Fibroblast of lung (primary cell): ENCODE measurements around the gene MYD88. TPM values are rescaled to one million over a fixed set of nuclear protein-coding genes. Genes with fewer than 3 reads are reported as not detected.

Source experiments
- DNase-seq, 2 donors: peaks; one replicate each; pipeline versions ENCODE4 v3.0.0 to v3.0.0-alpha.2; 2010; ENCODE audit warnings: low read depth in 2 of 2
- H2AFZ ChIP-seq: 2 replicates; pipeline ENCODE4 v1.5.1; 2012; ENCODE audit warnings: low read length, control low read depth, inconsistent platforms
- H3K27ac ChIP-seq: 2 replicates; pipeline ENCODE4 v1.5.1; 2011; ENCODE audit warnings: low read length, control low read depth; ENCODE audit not compliant: insufficient read depth
- H3K27me3 ChIP-seq: 2 replicates; pipeline ENCODE4 v1.5.1; 2011; ENCODE audit warnings: mild to moderate bottlenecking, low read length; ENCODE audit not compliant: control insufficient read depth, insufficient read depth
- H3K36me3 ChIP-seq: 2 replicates; pipeline ENCODE4 v1.5.1; 2011; ENCODE audit warnings: low read length; ENCODE audit not compliant: control insufficient read depth, insufficient read depth
- H3K4me1 ChIP-seq: 2 replicates; pipeline ENCODE4 v1.5.1; 2011; ENCODE audit warnings: low read length; ENCODE audit not compliant: control insufficient read depth, insufficient read depth; ENCODE audit errors: extremely low read depth
- H3K4me2 ChIP-seq: 2 replicates; pipeline ENCODE4 v1.5.1; 2011; ENCODE audit warnings: low read length, control low read depth; ENCODE audit not compliant: insufficient read depth; ENCODE audit errors: extremely low read depth
- H3K4me3 ChIP-seq, 4 experiments: fragments of 200-600 bp in 1 of 4; sonication (generic) in 1 of 4; replicated peaks in 1 of 4; 2 replicates each; pipeline ENCODE4 v1.5.1; 2011 to 2016; ENCODE audit warnings: low read length in 4 of 4, low read depth in 3 of 4, mild to moderate bottlenecking in 3 of 4, control low read depth in 2 of 4, inconsistent platforms in 1 of 4, mixed read lengths in 1 of 4; ENCODE audit not compliant: insufficient read depth in 1 of 4; ENCODE audit errors: control extremely low read depth in 1 of 4
- H3K79me2 ChIP-seq: 2 replicates; pipeline ENCODE4 v1.5.1; 2012; ENCODE audit warnings: mild to moderate bottlenecking, low read length, inconsistent platforms; ENCODE audit not compliant: control insufficient read depth, insufficient read depth
- H3K9ac ChIP-seq: 2 replicates; pipeline ENCODE4 v1.5.1; 2011; ENCODE audit warnings: mild to moderate bottlenecking, low read length, control low read depth; ENCODE audit not compliant: insufficient read depth
- H3K9me3 ChIP-seq: 2 replicates; pipeline ENCODE4 v1.5.1; 2012; ENCODE audit warnings: low read depth, low read length; ENCODE audit not compliant: control insufficient read depth, insufficient read depth
- H4K20me1 ChIP-seq: 2 replicates; pipeline ENCODE4 v1.5.1; 2011; ENCODE audit warnings: low read length; ENCODE audit not compliant: control insufficient read depth, insufficient read depth; ENCODE audit errors: extremely low read depth
- CTCF ChIP-seq, 2 donors: IDR thresholded peaks in 1 of 2; conservative IDR thresholded peaks in 1 of 2; 1 replicate in 1 of 2; 2 replicates in 1 of 2; pipeline ENCODE4 v1.5.1; 2011 to 2012; ENCODE audit warnings: low read length in 2 of 2, control low read depth in 1 of 2, inconsistent platforms in 1 of 2, low read depth in 1 of 2, mild to moderate bottlenecking in 1 of 2
- EZH2 ChIP-seq: IDR thresholded peaks from 2 replicates; pipeline ENCODE4 v1.5.1; 2012; ENCODE audit warnings: low read length, control low read depth, mild to moderate bottlenecking; ENCODE audit errors: missing control alignments
- polyA plus RNA-seq, 2 donors: library from polyadenylated mRNA; depleted of rRNA in 1 of 2; stranded (reverse) in 1 of 2; unstranded in 1 of 2; fragments of >200 nt; gene quantifications; 2 replicates each; pipeline ENCODE4 v1.2.1, GENCODE V29; 2011 to 2012; ENCODE audit warnings: missing spikeins in 1 of 2
- total RNA-seq: library from RNA; depleted of rRNA; stranded (reverse); fragments of >200 nt; gene quantifications from 2 replicates; pipeline ENCODE4 v1.2.1, GENCODE V29; 2014

The MYD88 gene
- total and polyA plus RNA-seq, 2 donors (not counting 1 experiment from before 2014, with no cell fraction given): 12.1 to 22.1 TPM

- no peak for DNase-seq
- H3K9me3 ChIP-seq: no peaks in the 10 kb centered on the region
- H4K20me1 ChIP-seq: no peaks in the 10 kb centered on the region
- no peak overlapping the region for H3K9ac ChIP-seq
- H3K27ac ChIP-seq: no peak overlapping the region
- H3K36me3 ChIP-seq: peaks cover 20% of the 10 kb centered on the region
- no peaks in the 10 kb centered on the region for H3K27me3 ChIP-seq
- H3K4me2 ChIP-seq: no peak overlapping the region
- TF ChIP-seq CTCF (conservative IDR thresholded peaks at IDR 0.05 in 1 of 2, IDR thresholded peaks at IDR 0.05 in 1 of 2; ENCODE audit: low read depth in 1 of 2, low read length in 2 of 2): no peak
- H3K4me3 ChIP-seq: no peak overlapping the region
- no peaks in the 10 kb centered on the region for H3K4me1 ChIP-seq
- H3K79me2 ChIP-seq: no peaks in the 10 kb centered on the region
- H2AFZ ChIP-seq: no peak overlapping the region
Measured at GRCh38 chr3:38128303-38128655, 10.2 kb upstream of the MYD88 start.

- Histone ChIP-seq H3K79me2 (no peaks in the 10 kb centered on the region), H3K4me1 (no peaks in the 10 kb centered on the region), H3K9ac (no peak overlapping the region), H2AFZ (no peak overlapping the region), H3K27me3 (no peaks in the 10 kb centered on the region), H3K9me3 (no peaks in the 10 kb centered on the region), H3K4me3 (no peak overlapping the region), H3K27ac (no peak overlapping the region), H3K4me2 (no peak overlapping the region), H3K36me3 (peaks cover 20% of the 10 kb centered on the region), H4K20me1 (no peaks in the 10 kb centered on the region)
- TF ChIP-seq CTCF (conservative IDR thresholded peaks at IDR 0.05 in 1 of 2, IDR thresholded peaks at IDR 0.05 in 1 of 2; ENCODE audit: low read depth in 1 of 2, low read length in 2 of 2) (no peak), EZH2 (no peak)
- no peak for DNase-seq
Measured at GRCh38 chr3:38129058-38129457, 9.4 kb upstream of the MYD88 start.

- Histone ChIP-seq H2AFZ (no peak overlapping the region), H4K20me1 (no peaks in the 10 kb centered on the region), H3K36me3 (peaks cover 17% of the 10 kb centered on the region), H3K9me3 (no peaks in the 10 kb centered on the region), H3K4me3 (no peak overlapping the region), H3K4me1 (no peaks in the 10 kb centered on the region), H3K27ac (no peak overlapping the region), H3K27me3 (no peaks in the 10 kb centered on the region), H3K79me2 (peaks cover 2% of the 10 kb centered on the region), H3K4me2 (no peak overlapping the region), H3K9ac (no peak overlapping the region)
- DNase-seq: no peak
- no peak for TF ChIP-seq EZH2
- TF ChIP-seq CTCF (conservative IDR thresholded peaks at IDR 0.05 in 1 of 2, IDR thresholded peaks at IDR 0.05 in 1 of 2; ENCODE audit: low read depth in 1 of 2, low read length in 2 of 2): no peak
Measured at GRCh38 chr3:38130631-38131065, 7.8 kb upstream of the MYD88 start.
